A549 (cell line): ENCODE data around the gene HAND1. TPM values are rescaled to one million over a fixed set of nuclear protein-coding genes. Genes with fewer than 3 reads are reported as not detected.

Experiments
- ATAC-seq, 2 experiments: fragments of 200-7000 bp in 1 of 2; fragments of >200 bp in 1 of 2; cut with Nextera tagmentation in 1 of 2; cut with Tn5 transposase in 1 of 2; 3 replicates each; pipeline versions ENCODE4 v1.8.0 to v1.9.1; 2018 to 2020; ENCODE audit warnings: mild to moderate bottlenecking in 1 of 2, moderate library complexity in 1 of 2
- CTCF ChIA-PET: fragments of 300-600 bp; sonication (Branson Sonifier 250); formaldehyde crosslinking; extraction: SDS; loops from one replicate; lab custom pipeline; 2021; ENCODE audit warnings: antibody characterized with exemption, inconsistent platforms; lab: Yijun Ruan, JAX
- POLR2A ChIA-PET: fragments of 350-600 bp; formaldehyde crosslinking; extraction: SDS; loops from one replicate; lab custom pipeline; 2021; ENCODE audit warnings: antibody characterized with exemption, inconsistent platforms; lab: Yijun Ruan, JAX
- DNase-seq, 2 experiments: peaks; one replicate each; pipeline versions ENCODE4 v3.0.0 to v3.0.0-alpha.2; 2011 to 2016; ENCODE audit warnings: low read depth in 1 of 2, low spot score in 1 of 2
- FAIRE-seq: peaks from 2 replicates; lab custom pipeline; 2011; peaks lifted over from hg19 to GRCh38; lab: Jason Lieb, UNC
- H3K27ac ChIP-seq, 2 experiments: fragments of >200 bp; sonication (Bioruptor Twin); formaldehyde crosslinking; 3 replicates each; pipeline ENCODE4 v1.5.1; 2016 to 2017
- H3K4me1 ChIP-seq: fragments of >200 bp; sonication (Bioruptor Twin); formaldehyde crosslinking; 3 replicates; pipeline ENCODE4 v1.6.1; 2016
- H3K4me2 ChIP-seq: fragments of >200 bp; sonication (Bioruptor Twin); formaldehyde crosslinking; 3 replicates; pipeline ENCODE4 v1.6.1; 2016
- H3K4me3 ChIP-seq: fragments of >200 bp; sonication (Bioruptor Twin); formaldehyde crosslinking; 3 replicates; pipeline ENCODE4 v1.5.1; 2016
- H3K9me3 ChIP-seq: fragments of >200 bp; sonication (Bioruptor Twin); formaldehyde crosslinking; 3 replicates; pipeline ENCODE4 v1.6.1; 2016
- CEBPB ChIP-seq, 2 experiments: fragments of >200 bp in 1 of 2; sonication (Bioruptor Twin) in 1 of 2; formaldehyde crosslinking in 1 of 2; IDR thresholded peaks; 2 replicates each; pipeline ENCODE4 v1.6.1; 2012 to 2016
- CHD4 ChIP-seq: fragments of 200-600 bp; sonication (generic); IDR thresholded peaks from 2 replicates; pipeline ENCODE4 v1.6.1; 2016; ENCODE audit warnings: antibody characterized with exemption, mild to moderate bottlenecking, borderline replicate concordance
- ESRRA ChIP-seq: fragments of 150-350 bp; IDR thresholded peaks from 2 replicates; pipeline ENCODE4 v1.6.1; 2014; ENCODE audit warnings: mild to moderate bottlenecking, low read length, borderline replicate concordance
- FOSL2 ChIP-seq, 2 experiments: fragments of 450-650 bp in 1 of 2; fragments of >200 bp in 1 of 2; sonication (Bioruptor Twin) in 1 of 2; formaldehyde crosslinking; IDR thresholded peaks; 2 replicates each; pipeline versions ENCODE4 v1.5.0 to v1.6.1; 2016 to 2020; ENCODE audit warnings: mild to moderate bottlenecking in 1 of 2, moderate library complexity in 1 of 2
- HEYL ChIP-seq: fragments of 250-450 bp; sonication (Bioruptor Pico); IDR thresholded peaks from 2 replicates; pipeline ENCODE4 v1.8.0; 2021; ENCODE audit warnings: mild to moderate bottlenecking, moderate library complexity
- HOXA7 ChIP-seq: fragments of 250-450 bp; sonication (Bioruptor Pico); IDR thresholded peaks from 2 replicates; pipeline ENCODE4 v1.5.0; 2020; ENCODE audit warnings: mild to moderate bottlenecking, moderate library complexity
- HOXB5 ChIP-seq: fragments of 250-450 bp; sonication (Bioruptor Pico); IDR thresholded peaks from 2 replicates; pipeline ENCODE4 v1.5.0; 2020; ENCODE audit warnings: mild to moderate bottlenecking, moderate library complexity
- JUN ChIP-seq, 2 experiments: fragments of >200 bp; sonication (Bioruptor Twin); formaldehyde crosslinking; IDR thresholded peaks; 2 replicates in 1 of 2; 3 replicates in 1 of 2; pipeline ENCODE4 v1.6.1; 2016 to 2017
- JUNB ChIP-seq: fragments of >200 bp; sonication (Bioruptor Twin); formaldehyde crosslinking; IDR thresholded peaks from 2 replicates; pipeline ENCODE4 v1.6.1; 2016
- KDM1A ChIP-seq: fragments of 200-600 bp; sonication (generic); IDR thresholded peaks from 2 replicates; pipeline ENCODE4 v1.6.1; 2016; ENCODE audit warnings: low read depth, mild to moderate bottlenecking
- RARB ChIP-seq: fragments of 250-450 bp; sonication (Bioruptor Pico); IDR thresholded peaks from 2 replicates; pipeline ENCODE4 v1.8.0; 2021; ENCODE audit warnings: mild to moderate bottlenecking, moderate library complexity
- RFX5 ChIP-seq: fragments of 450-650 bp; IDR thresholded peaks from 2 replicates; pipeline ENCODE4 v1.7.1; 2014; ENCODE audit warnings: antibody characterized with exemption, mild to moderate bottlenecking, moderate library complexity
- RNF2 ChIP-seq: fragments of 200-600 bp; sonication (generic); IDR thresholded peaks from 2 replicates; pipeline ENCODE4 v1.6.1; 2016; ENCODE audit warnings: low read depth, mild to moderate bottlenecking, antibody characterized with exemption, moderate library complexity, borderline replicate concordance
- SMC3 ChIP-seq: fragments of >200 bp; sonication (Bioruptor Twin); formaldehyde crosslinking; IDR thresholded peaks from 3 replicates; pipeline ENCODE4 v1.6.1; 2018; ENCODE audit warnings: inconsistent platforms
- SREBF2 ChIP-seq: fragments of 450-650 bp; IDR thresholded peaks from 2 replicates; pipeline ENCODE4 v1.6.1; 2014; ENCODE audit warnings: mild to moderate bottlenecking, moderate library complexity
- ZFP36 ChIP-seq: fragments of 450-650 bp; IDR thresholded peaks from 2 replicates; pipeline ENCODE4 v1.6.1; 2014; ENCODE audit warnings: borderline replicate concordance; ENCODE audit not compliant: partially characterized antibody
- ZNF302 ChIP-seq: fragments of 250-450 bp; sonication (Bioruptor Pico); IDR thresholded peaks from 2 replicates; pipeline ENCODE4 v1.9.0; 2021; ENCODE audit warnings: inconsistent platforms, mild to moderate bottlenecking, moderate library complexity
- WGBS: methylation state at CpG from one replicate; pipeline ENCODE4 v1.1.6; 2017; ENCODE audit errors: missing lambda C conversion rate; 5-methylcytosine and 5-hydroxymethylcytosine counted together
- polyA plus RNA-seq, 4 experiments: library from polyadenylated mRNA; depleted of rRNA in 3 of 4; stranded (reverse); fragments of >200 nt; fragmentation: RNase III in 1 of 4; extraction: RNeasy Plus Mini Kit Qiagen cat#74134 plus additional on column Dnase treatment in 1 of 4; gene quantifications; 2 replicates in 3 of 4; 3 replicates in 1 of 4; pipeline ENCODE4 v1.2.3, GENCODE V29; 2011 to 2017
- TF ChIP-seq, protein P1 (sequence below): fragments of >200 bp; sonication (Bioruptor Twin); formaldehyde crosslinking; IDR thresholded peaks from 3 replicates; pipeline ENCODE4 v1.5.1; 2016
- TF ChIP-seq, protein P2 (sequence below): fragments of 150-350 bp; IDR thresholded peaks from 2 replicates; pipeline ENCODE4 v1.6.1; 2014; ENCODE audit warnings: low read depth, mild to moderate bottlenecking, low read length

Gene HAND1
- polyA plus RNA-seq, 2 of the 4 experiments (the other 2 are of a cell fraction): 0.04 TPM; not detected in 1

DNA sequence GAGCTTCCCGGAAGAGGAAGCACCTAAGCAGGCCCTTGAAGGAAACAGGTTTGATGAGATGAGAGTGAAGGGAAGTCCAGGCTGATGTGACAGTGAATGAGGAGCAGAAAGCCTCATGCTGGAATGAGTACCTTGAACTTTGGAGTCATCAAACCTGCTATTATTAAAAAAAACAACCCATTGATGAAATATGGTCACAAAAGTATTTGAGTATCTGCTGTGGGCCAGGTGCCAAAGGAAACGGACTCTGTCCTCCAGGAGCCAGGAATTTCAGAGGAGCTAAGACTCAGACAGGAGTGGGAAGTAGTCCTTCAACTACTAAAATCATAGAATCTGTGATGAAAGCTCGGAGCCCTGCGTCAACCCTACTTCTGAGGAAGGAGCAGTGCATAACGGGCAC is 11.9 kb downstream of the HAND1 start:
- Histone ChIP-seq H3K4me2 (no peak overlapping the region; the same call in 2 of the 3 replicates), H3K9me3 (no peaks in the 10 kb centered on the region), H3K27ac (no peak overlapping the region), H3K4me1 (peaks cover 26% of the 10 kb centered on the region), H3K4me3 (no peak overlapping the region)
- DNase-seq (no peak), FAIRE-seq (no peak), ATAC-seq (no peak)
- WGBS: 65% methylated on average over 5 of the region's 5 CpGs
- CTCF ChIA-PET: interaction anchor here (0.8 to 19.7 kb wide), 26 partner anchors 10 to 491 kb away, joined by 3 to 304 read pairs (median 6); no protein-coding TSS in a partner anchor
- POLR2A ChIA-PET: interaction anchor here (0.6 kb wide), 1 partner anchor 145 kb away, joined by 3 read pairs; no protein-coding TSS in a partner anchor
- TF ChIP-seq JUN (IDR thresholded peaks at IDR 0.05) (no peak), ZNF302 (CRISPR knock-in tag) (no peak), RNF2 (no peak), HOXB5 (CRISPR knock-in tag) (no peak)
- TF ChIP-seq, protein P1, sequence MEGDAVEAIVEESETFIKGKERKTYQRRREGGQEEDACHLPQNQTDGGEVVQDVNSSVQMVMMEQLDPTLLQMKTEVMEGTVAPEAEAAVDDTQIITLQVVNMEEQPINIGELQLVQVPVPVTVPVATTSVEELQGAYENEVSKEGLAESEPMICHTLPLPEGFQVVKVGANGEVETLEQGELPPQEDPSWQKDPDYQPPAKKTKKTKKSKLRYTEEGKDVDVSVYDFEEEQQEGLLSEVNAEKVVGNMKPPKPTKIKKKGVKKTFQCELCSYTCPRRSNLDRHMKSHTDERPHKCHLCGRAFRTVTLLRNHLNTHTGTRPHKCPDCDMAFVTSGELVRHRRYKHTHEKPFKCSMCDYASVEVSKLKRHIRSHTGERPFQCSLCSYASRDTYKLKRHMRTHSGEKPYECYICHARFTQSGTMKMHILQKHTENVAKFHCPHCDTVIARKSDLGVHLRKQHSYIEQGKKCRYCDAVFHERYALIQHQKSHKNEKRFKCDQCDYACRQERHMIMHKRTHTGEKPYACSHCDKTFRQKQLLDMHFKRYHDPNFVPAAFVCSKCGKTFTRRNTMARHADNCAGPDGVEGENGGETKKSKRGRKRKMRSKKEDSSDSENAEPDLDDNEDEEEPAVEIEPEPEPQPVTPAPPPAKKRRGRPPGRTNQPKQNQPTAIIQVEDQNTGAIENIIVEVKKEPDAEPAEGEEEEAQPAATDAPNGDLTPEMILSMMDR: no peak

DNA sequence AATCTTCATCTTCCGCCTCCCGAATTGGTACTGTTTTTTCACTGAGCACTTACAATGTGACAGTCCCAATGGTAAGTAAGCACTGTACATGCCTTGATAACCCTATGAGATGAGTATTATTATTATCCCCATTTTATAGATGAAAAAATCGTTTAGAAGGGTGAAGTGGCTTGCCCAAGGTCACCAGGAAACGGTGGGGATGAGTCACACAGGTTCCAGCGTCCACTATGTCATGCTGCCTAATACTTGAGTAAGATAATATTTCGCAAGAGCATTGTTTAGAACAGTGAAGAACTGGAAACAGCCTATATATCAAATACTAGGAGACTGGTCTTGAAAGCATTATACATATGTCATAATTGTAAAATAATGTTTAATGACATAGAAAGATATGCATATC is 12.9 kb downstream of the HAND1 start:
- 38% methylated on average over 6 of the region's 6 CpGs for WGBS
- no peak for FAIRE-seq
- CTCF ChIA-PET: interaction anchor here (1.2 to 19.7 kb wide), 7 partner anchors 16 to 500 kb away, joined by 3 to 304 read pairs (median 24); no protein-coding TSS in a partner anchor
- DNase-seq: peak in 1 of 2 experiments; percentile 51
- no peak for ATAC-seq
- TF ChIP-seq, protein P2, sequence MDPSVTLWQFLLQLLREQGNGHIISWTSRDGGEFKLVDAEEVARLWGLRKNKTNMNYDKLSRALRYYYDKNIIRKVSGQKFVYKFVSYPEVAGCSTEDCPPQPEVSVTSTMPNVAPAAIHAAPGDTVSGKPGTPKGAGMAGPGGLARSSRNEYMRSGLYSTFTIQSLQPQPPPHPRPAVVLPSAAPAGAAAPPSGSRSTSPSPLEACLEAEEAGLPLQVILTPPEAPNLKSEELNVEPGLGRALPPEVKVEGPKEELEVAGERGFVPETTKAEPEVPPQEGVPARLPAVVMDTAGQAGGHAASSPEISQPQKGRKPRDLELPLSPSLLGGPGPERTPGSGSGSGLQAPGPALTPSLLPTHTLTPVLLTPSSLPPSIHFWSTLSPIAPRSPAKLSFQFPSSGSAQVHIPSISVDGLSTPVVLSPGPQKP: no peak
- TF ChIP-seq RARB (no peak), HOXA7 (CRISPR knock-in tag) (no peak), JUN (IDR thresholded peaks at IDR 0.05) (no peak), SREBF2 (no peak), FOSL2 (IDR thresholded peaks at IDR 0.05) (no peak), FOSL2 (CRISPR knock-in tag; IDR thresholded peaks at IDR 0.05) (peak; percentile 59), CEBPB (IDR thresholded peaks at IDR 0.05) (peak; percentile 89), KDM1A (no peak), ESRRA (peak; percentile 89), ZFP36 (no peak), CHD4 (no peak), JUNB (peak; percentile 40; the same call in 1 of the 2 replicates), SMC3 (no peak), RFX5 (no peak), HEYL (CRISPR knock-in tag) (no peak)
- TF ChIP-seq, protein P1: no peak
- POLR2A ChIA-PET: no interaction called here
- H3K4me1 ChIP-seq: peaks cover 19% of the 10 kb centered on the region
- no peak overlapping the region for H3K4me3 ChIP-seq
- H3K4me2 ChIP-seq: peak overlapping the region; percentile 6; the same call in 1 of the 3 replicates
- H3K27ac ChIP-seq: no peak overlapping the region
- no peaks in the 10 kb centered on the region for H3K9me3 ChIP-seq
